Transverse colon (tissue), 4 donors: Measurements from ENCODE around the gene PKD1. TPM values are rescaled to one million over a fixed set of nuclear protein-coding genes. Genes with fewer than 3 reads are reported as not detected.

Experiments
- DNase-seq: peaks from one replicate; pipeline ENCODE4 v3.0.0-alpha.2; 2019
- H3K27ac ChIP-seq, 4 donors: fragments of 200-600 bp; sonication (generic); 2 replicates each; pipeline ENCODE4 v1.5.1; 2016 to 2018; ENCODE audit warnings: inconsistent platforms in 4 of 4
- H3K27me3 ChIP-seq: fragments of 200-600 bp; sonication (generic); 2 replicates; pipeline ENCODE4 v1.5.1; 2017; ENCODE audit warnings: inconsistent platforms
- H3K36me3 ChIP-seq, 4 donors: fragments of 200-600 bp; sonication (generic); 2 replicates each; pipeline ENCODE4 v1.5.1; 2017 to 2019; ENCODE audit warnings: inconsistent platforms in 4 of 4
- H3K4me1 ChIP-seq, 4 donors: fragments of 200-600 bp; sonication (generic); 2 replicates each; pipeline ENCODE4 v1.5.1; 2017 to 2020; ENCODE audit warnings: inconsistent platforms in 4 of 4
- H3K4me3 ChIP-seq, 4 donors: fragments of 200-600 bp; sonication (generic); 1 replicate in 1 of 4; 2 replicates in 3 of 4; pipeline versions ENCODE4 v1.5.1 to v1.6.1; 2017 to 2019; ENCODE audit warnings: inconsistent platforms in 4 of 4
- H3K9me3 ChIP-seq, 2 donors: fragments of 200-600 bp; sonication (generic); 2 replicates each; pipeline ENCODE4 v1.5.1; 2017 to 2019; ENCODE audit warnings: inconsistent platforms in 2 of 2
- EP300 ChIP-seq: sonication (generic); formaldehyde crosslinking; IDR thresholded peaks from one replicate; pipeline ENCODE4 v1.6.1; 2017; ENCODE audit warnings: antibody characterized with exemption, low read depth
- POLR2A ChIP-seq: fragments of 450-650 bp; IDR thresholded peaks from one replicate; pipeline ENCODE4 v1.6.1; 2016; ENCODE audit warnings: antibody characterized with exemption, mild to moderate bottlenecking, moderate library complexity
- POLR2AphosphoS5 ChIP-seq, 3 donors: sonication (generic); formaldehyde crosslinking; IDR thresholded peaks; one replicate each; pipeline ENCODE4 v1.6.1; 2016; ENCODE audit warnings: antibody characterized with exemption in 3 of 3
- WGBS, 2 donors: methylation state at CpG; one replicate each; pipeline ENCODE4 v1.1.5; 2018; ENCODE audit warnings: low coverage in 1 of 2; 5-methylcytosine and 5-hydroxymethylcytosine counted together
- in situ Hi-C, 4 donors: fragments of 200-750 bp; cut with MboI; loops; one replicate each; pipeline versions ENCODE4 v1.15.0 to v1.15.1; 2017; ENCODE audit warnings: low sequenced_read_pairs in 3 of 4, low pct_ligation_motif_present in 1 of 4, low pct_unique_long_range_greater_than_20kb in 1 of 4
- intact Hi-C: fragments of 100-400 bp; cut with DNase I; formaldehyde crosslinking; loops from one replicate; pipeline ENCODE4 v1.15.1; 2023; ENCODE audit warnings: low total_unique reads
- total RNA-seq, 4 donors: library from RNA; depleted of rRNA; stranded (reverse); fragments of >200 nt; gene quantifications; one replicate each; pipeline ENCODE4 v1.1.0, GENCODE V29; 2016
- TF ChIP-seq, protein P1 (sequence below), 5 experiments: fragments of 200-600 bp in 3 of 5; fragments of 450-650 bp in 2 of 5; sonication (generic) in 3 of 5; IDR thresholded peaks; 1 replicate in 2 of 5; 2 replicates in 3 of 5; pipeline ENCODE4 v1.5.1; 2016 to 2017; ENCODE audit warnings: antibody characterized with exemption in 5 of 5, inconsistent platforms in 3 of 5, mild to moderate bottlenecking in 2 of 5, moderate library complexity in 1 of 5

PKD1 gene
- total RNA-seq, 4 donors from 2014 or later: 131 to 1,015 (median 289) TPM

DNA sequence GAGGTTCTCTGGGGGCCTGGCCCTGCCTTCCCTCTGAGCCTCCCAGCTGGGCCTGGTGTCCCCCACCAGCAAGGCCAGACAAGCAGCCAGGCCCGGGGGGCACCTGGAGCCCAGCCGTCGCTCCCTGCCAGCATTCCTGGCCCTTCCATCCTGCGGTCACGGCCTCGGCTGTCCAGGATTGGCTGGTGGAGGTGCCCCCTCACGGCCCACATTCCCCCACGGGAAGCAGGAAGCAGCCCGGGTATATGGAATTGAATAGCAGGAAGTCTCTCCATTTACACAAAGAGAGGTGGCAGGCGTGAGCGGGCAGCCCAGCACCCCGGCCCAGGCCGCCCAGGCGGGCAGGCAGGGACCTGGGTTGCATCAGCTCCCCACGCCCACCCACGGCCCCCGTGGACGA, 34.4 kb upstream of the PKD1 start:
- in situ Hi-C loops (loop anchor here in 1 of 4 donors (25.0 kb wide), 1 partner anchor 317 kb away; the partner anchor contains the start of gene TBC1D24), intact Hi-C loops (no loop called here)
- no peaks in the 10 kb centered on the region for H3K9me3 ChIP-seq
- 89% methylated on average over 16 of the region's 18 CpGs; no CpG with 5 or more reads in 1 of the 2 donors for WGBS, 2 donors
- no peaks in the 10 kb centered on the region for H3K4me1 ChIP-seq
- peak in 1 of 3 donors; percentile 26 for TF ChIP-seq POLR2AphosphoS5 (IDR thresholded peaks at IDR 0.05)
- TF ChIP-seq, protein P1, sequence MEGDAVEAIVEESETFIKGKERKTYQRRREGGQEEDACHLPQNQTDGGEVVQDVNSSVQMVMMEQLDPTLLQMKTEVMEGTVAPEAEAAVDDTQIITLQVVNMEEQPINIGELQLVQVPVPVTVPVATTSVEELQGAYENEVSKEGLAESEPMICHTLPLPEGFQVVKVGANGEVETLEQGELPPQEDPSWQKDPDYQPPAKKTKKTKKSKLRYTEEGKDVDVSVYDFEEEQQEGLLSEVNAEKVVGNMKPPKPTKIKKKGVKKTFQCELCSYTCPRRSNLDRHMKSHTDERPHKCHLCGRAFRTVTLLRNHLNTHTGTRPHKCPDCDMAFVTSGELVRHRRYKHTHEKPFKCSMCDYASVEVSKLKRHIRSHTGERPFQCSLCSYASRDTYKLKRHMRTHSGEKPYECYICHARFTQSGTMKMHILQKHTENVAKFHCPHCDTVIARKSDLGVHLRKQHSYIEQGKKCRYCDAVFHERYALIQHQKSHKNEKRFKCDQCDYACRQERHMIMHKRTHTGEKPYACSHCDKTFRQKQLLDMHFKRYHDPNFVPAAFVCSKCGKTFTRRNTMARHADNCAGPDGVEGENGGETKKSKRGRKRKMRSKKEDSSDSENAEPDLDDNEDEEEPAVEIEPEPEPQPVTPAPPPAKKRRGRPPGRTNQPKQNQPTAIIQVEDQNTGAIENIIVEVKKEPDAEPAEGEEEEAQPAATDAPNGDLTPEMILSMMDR (IDR thresholded peaks at IDR 0.05): no peak
- no peaks in the 10 kb centered on the region for H3K27me3 ChIP-seq
- H3K27ac ChIP-seq: peak overlapping the region in 2 of 4 donors; percentile 9 to 25
- no peak overlapping the region for H3K4me3 ChIP-seq
- peaks cover 0 to 15% (median 5%) of the 10 kb centered on the region in 4 donors for H3K36me3 ChIP-seq
- DNase-seq: no peak

DNA sequence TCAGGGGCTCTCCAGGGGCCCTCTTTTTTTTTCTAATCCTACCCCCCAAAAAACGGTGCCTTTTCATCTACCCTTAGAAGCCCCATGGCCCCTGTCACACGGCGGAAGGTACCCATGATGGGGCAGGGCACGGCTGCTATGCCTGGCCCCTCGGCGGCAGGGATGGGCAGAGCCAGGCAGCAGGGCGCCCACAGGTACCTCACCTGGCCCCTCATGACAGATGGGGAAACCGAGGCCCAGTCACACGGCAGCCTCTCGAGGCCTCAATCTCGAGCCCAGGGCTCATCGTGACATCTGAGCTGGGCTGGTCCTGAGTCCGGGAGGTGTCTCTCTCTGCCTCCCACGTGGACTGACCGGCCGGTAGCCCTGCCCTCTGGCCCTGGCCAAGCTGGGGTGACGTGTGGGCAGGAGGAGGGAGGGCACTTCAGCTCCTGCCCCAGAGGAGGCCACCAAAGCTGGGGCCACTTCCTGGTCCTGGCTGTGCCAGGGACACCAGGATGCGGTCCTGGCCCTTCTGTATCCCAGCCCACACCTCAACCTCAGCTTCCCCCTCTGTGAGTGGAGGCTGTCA, 31.5 kb upstream of the PKD1 start:
- no peaks in the 10 kb centered on the region for H3K9me3 ChIP-seq
- no peak overlapping the region for H3K4me3 ChIP-seq
- H3K27me3 ChIP-seq: no peaks in the 10 kb centered on the region
- TF ChIP-seq POLR2A: no peak
- TF ChIP-seq EP300: no peak
- no peak for TF ChIP-seq POLR2AphosphoS5 (IDR thresholded peaks at IDR 0.05)
- TF ChIP-seq, protein P1 (IDR thresholded peaks at IDR 0.05): no peak
- 76 to 93% methylated on average over 2 to 15 of the region's 18 CpGs for WGBS, 2 donors
- peaks cover 3 to 18% (median 15%) of the 10 kb centered on the region in 4 donors for H3K4me1 ChIP-seq
- no peak for DNase-seq
- intact Hi-C loops (no loop called here), in situ Hi-C loops (loop anchor here in 1 of 4 donors (25.0 kb wide), 1 partner anchor 320 kb away; the partner anchor contains the start of gene TBC1D24)
- H3K27ac ChIP-seq: no peak overlapping the region
- H3K36me3 ChIP-seq: no peaks in the 10 kb centered on the region

DNA sequence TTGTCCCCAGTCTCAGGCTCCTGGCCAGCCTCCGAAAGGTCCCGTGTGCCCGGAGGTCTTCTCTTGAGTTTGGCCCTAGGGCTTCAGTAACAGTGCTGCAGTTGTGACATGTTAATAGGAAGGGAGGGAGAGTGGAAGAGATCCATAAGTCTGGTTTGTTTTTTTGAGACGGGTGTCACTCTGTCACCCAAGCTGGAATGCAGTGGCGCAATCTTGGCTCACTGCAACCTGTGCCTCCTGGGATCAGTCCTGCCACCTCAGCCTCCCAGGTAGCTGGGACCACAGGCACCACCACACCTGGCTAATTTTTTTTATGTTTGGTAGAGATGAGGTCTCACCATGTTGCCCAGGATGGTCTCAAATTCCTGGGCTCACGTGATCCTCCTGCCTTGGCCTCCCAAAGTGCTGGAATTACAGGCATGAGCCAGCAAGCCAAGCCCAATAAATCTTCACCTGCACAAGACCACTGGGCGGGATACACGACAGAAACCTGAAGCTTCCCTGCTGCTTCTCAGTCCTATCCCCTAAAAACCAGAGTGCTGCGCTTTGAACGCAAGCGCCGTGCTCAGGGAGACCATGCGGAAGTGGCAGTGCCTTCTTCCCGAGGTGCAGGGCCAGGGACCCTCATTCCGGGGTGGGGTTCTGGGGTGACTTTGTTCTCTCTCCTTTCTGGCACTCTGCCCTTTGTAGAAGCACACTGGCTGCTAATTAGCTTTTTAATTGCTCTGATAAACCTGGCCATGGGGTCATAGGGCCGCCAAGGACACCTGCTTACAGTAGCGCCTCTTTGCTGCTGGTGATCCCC, 30.8 kb upstream of the PKD1 start:
- Histone ChIP-seq H3K27me3 (no peaks in the 10 kb centered on the region), H3K4me3 (no peak overlapping the region), H3K4me1 (peaks cover 3 to 25% (median 22%) of the 10 kb centered on the region in 4 donors), H3K27ac (no peak overlapping the region), H3K9me3 (no peaks in the 10 kb centered on the region), H3K36me3 (no peaks in the 10 kb centered on the region)
- 70 to 88% methylated on average over 2 to 17 of the region's 17 CpGs for WGBS, 2 donors
- TF ChIP-seq EP300 (no peak), POLR2AphosphoS5 (IDR thresholded peaks at IDR 0.05) (no peak), POLR2A (no peak)
- TF ChIP-seq, protein P1 (IDR thresholded peaks at IDR 0.05): no peak
- intact Hi-C loops: no loop called here
- no peak for DNase-seq
- in situ Hi-C loops: loop anchor here in 1 of 4 donors (25.0 kb wide), 1 partner anchor 321 kb away; the partner anchor contains the start of gene TBC1D24

DNA sequence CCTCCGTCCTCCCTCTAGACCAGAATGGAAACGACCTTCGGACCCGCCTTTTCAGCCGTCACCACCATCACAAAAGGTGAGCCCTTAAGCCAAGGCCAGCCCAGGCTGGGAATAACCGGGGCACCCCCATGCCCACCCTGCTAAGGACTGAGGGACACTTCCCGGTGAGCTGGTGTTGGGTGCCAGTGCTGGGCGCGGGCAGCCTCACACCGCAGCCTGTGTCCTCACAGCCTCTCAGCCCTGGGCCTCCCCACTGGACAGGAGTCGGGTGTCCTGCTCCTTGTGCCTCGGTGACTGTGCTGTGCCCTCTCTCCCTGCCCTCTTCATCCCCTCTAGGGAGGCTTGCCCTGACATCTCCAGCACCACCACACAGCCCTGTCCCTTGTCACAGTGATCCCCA, 30.2 kb upstream of the PKD1 start:
- Histone ChIP-seq H3K4me3 (no peak overlapping the region), H3K36me3 (no peaks in the 10 kb centered on the region), H3K27me3 (no peaks in the 10 kb centered on the region), H3K27ac (no peak overlapping the region), H3K9me3 (no peaks in the 10 kb centered on the region), H3K4me1 (peaks cover 4 to 31% (median 27%) of the 10 kb centered on the region in 4 donors)
- no peak for TF ChIP-seq POLR2AphosphoS5 (IDR thresholded peaks at IDR 0.05)
- no peak for TF ChIP-seq POLR2A
- no peak for TF ChIP-seq EP300
- TF ChIP-seq, protein P1 (IDR thresholded peaks at IDR 0.05): no peak
- WGBS, 2 donors: 91% methylated on average over 12 of the region's 12 CpGs; no CpG with 5 or more reads in 1 of the 2 donors
- in situ Hi-C loops (loop anchor here in 1 of 4 donors (25.0 kb wide), 1 partner anchor 321 kb away; the partner anchor contains the start of gene TBC1D24), intact Hi-C loops (no loop called here)
- no peak for DNase-seq
